ENCODE data around the gene CACNA2D1.

The CACNA2D1 gene

DNA sequence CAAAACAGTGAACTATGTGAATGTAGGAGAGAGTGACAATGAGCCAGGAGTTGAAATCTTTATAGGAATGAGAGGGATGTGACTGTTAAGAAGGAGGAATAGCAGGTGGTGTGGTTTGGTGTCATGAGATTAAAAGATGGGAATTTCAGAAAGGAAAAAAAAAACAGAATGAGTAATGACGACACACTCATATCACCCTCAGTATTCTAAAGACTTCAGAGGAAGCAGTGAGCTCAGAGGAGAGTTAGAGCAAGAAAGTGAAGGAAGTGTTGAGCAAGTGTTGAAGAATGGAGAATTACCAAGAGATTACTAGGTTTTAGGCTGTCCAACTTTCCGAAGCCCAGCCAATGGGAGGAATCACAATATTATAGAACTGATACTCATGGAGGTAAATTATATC lies 453.2 kb downstream of the CACNA2D1 start:
- no peak for DNase-seq (ENCODE audit: low read depth, low spot score)

GRCh38 chr7:81986723-81987470 lies 456.7 kb downstream of the CACNA2D1 start:
- no peak for DNase-seq (ENCODE audit: low read depth, low spot score)

DNA sequence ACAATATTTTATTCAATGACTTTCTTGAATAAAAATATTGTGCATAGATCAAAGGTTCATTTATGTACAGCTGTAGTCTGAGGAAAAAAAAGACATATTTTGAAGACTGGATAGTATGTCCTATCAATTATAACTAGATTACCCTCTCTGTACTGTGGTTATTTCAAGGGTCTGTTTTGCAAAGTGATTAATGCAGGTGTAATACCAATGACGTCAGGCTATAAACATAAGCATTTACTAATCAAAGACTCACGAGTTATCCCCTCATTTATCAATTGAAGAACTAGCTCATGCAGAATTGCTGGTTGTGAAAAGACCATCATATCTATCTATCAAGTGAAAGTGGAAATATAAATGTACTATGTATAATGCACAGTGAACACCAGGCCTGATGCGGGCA lies 460.2 kb downstream of the CACNA2D1 start:
- no peak for DNase-seq (ENCODE audit: low read depth, low spot score)

GRCh38 chr7:81973117-81973516 lies 470.5 kb downstream of the CACNA2D1 start:
- DNase-seq (ENCODE audit: low read depth, low spot score) = no peak

DNA sequence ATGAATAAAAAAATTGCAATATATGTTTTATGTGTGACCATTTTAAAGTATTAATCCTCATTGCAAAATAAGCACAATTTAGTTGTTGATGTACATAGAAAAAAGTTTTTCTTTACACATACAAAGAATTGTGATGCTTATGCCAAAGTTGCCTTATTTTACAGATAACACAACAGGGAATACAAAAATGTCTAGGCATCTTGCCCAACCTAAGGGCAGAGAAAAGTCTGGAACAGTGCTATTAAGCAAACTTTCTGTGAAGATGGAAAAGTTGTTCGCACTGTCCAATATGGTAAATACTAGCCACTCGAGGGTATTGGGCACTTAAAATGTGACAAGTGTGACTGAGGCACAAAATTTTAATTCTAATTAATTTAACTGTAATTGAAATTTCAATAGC lies 483.6 kb downstream of the CACNA2D1 start:
- no peak for DNase-seq (ENCODE audit: low read depth, low spot score)

DNA sequence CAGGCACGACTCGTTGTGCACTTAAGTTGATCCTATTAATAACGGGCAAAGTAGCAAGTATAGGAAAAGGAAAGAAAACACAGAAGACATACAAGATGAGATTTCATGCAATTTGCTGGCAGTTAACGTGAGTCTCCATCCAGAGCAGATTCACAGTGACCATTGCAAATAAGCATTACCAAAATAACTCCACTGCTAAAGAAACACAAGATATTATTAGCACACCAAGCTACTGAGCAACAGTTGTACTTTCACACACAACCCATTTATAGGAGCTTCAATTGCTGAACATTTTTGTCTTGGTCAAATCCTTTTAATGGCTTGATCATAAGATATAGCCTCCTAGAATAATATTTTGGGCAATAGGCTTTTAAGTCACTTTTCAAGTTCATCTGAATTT lies 486.1 kb downstream of the CACNA2D1 start:
- DNase-seq (ENCODE audit: low read depth, low spot score) = no peak

GRCh38 chr7:81956520-81956919 lies 487.1 kb downstream of the CACNA2D1 start:
- DNase-seq (ENCODE audit: low read depth, low spot score) = peak; percentile 16

DNA sequence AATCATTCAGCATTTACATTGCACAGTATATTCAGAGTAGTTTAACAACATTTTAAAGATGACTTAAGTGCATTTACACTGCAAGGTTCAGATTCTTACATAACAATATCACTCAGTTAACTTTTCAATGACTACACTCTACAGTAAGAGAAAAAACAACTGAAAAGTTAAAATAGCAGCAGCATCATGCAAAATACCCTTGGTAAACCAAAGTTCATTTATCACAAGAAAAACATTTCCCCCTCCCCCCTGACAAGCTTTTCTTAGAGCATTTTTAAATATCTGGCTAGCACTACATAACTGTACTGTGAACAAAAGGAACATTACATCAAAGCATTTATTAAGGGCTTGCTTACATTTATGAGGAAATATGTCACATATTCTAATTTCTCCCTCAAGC lies 494.3 kb downstream of the CACNA2D1 start:
- DNase-seq (ENCODE audit: low read depth, low spot score) = no peak

- DNase-seq (ENCODE audit: low read depth, low spot score) = no peak
These were observed 499.5 kb downstream of the CACNA2D1 start for GRCh38 chr7:81944058-81944457.

GRCh38 chr7:81937091-81937490 lies 506.5 kb downstream of the CACNA2D1 start:
- DNase-seq (ENCODE audit: low read depth, low spot score) = no peak

DNA sequence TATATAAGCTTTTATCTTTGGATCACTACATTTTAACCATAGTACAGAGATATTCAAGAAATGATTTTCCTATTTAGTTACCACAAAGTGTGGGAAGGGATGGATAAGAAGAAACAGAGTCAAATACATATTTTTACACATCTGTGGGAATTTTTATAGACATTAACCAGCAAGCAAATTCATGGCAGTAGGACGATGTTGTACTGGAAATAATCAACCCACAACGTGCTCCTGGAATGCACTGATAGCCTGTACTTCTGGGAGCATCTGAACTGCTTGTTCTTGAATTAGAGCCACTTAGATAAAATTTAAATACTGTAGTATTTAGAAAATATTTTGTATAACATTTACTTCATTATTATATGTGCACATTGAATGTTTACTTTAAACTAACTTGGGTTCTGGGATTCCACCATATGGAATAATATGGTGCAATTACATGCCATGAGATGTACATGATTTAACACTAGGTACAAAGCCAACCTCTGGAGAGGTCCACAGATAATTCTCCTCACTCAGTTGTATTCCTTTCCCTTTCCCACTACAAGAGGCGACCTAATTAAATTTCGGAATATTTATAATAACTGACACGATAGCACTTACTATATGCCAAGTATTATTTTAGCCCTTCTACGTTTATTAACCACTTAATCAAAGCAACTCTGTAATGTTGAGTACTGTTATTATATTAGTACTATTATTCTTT lies 508.8 kb downstream of the CACNA2D1 start:
- no peak for DNase-seq (ENCODE audit: low read depth, low spot score)

- DNase-seq (ENCODE audit: low read depth, low spot score) = no peak
These were observed 510.6 kb downstream of the CACNA2D1 start for GRCh38 chr7:81932936-81933335.

- DNase-seq (ENCODE audit: low read depth, low spot score) = no peak
These were observed 514.2 kb downstream of the CACNA2D1 start for GRCh38 chr7:81929386-81929785.

GRCh38 chr7:81926154-81926553 lies 517.4 kb downstream of the CACNA2D1 start:
- no peak for DNase-seq (ENCODE audit: low read depth, low spot score)

GRCh38 chr7:81925530-81925929 lies 518.0 kb downstream of the CACNA2D1 start:
- DNase-seq (ENCODE audit: low read depth, low spot score) = no peak

- DNase-seq (ENCODE audit: low read depth, low spot score) = no peak
These were observed 519.1 kb downstream of the CACNA2D1 start for GRCh38 chr7:81924494-81924893.

DNA sequence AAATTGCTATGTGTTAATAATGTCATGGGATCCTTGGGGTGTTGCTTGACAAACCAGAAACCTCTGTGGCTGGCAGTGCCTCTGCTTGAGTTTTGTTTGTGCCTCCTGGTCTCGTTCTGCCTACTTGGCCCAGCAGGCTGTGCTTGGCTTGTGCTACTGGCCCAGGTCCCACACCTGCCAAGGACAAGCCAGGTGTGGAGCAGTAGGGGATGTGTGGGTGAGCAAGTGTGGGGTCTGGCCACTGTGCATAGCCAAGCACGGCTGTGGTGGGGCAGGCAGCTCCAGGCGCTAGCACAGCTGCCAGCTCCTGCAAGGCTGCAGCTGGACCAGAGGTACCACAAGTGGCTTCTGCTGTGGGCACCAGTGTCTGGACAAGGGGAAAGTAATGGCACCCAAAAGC lies 524.1 kb downstream of the CACNA2D1 start:
- no peak for DNase-seq (ENCODE audit: low read depth, low spot score)

DNA sequence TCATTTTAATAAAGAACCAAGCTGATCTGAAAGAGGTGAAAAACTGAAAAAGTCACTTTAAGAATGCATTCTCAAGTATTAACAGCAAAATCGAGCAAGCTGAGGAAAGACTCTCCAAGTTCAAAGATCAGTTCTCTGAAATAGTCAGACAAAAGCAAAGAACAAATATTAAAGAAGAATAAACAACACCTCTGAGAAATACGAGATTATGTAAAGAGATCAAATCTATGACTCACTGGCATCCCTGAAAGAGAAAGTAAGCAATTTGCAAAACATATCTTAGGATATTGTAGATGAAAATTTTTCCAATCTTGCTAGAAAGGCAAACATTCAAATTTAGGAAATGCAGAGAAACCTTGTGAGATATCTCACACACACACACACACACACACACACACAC lies 535.4 kb downstream of the CACNA2D1 start:
- no peak for DNase-seq (ENCODE audit: low read depth, low spot score)

- DNase-seq (ENCODE audit: low read depth, low spot score) = no peak
These were observed 540.5 kb downstream of the CACNA2D1 start for GRCh38 chr7:81903115-81903514.

- no peak for DNase-seq (ENCODE audit: low read depth, low spot score)
These were observed 541.0 kb downstream of the CACNA2D1 start for GRCh38 chr7:81902536-81902935.

All from brain pericyte (primary cell).